GM06990 (cell line): Measurements from ENCODE around the gene NPTXR.
"Not testable (repeated sequence)": the region's sequence is repeated elsewhere in the genome, so short reads cannot be mapped to it uniquely, and the experiment has no call there.

ENCODE experiments used
- DNase-seq: peaks from one replicate; pipeline ENCODE4 v3.0.0-alpha.2; 2011; ENCODE audit not compliant: insufficient read length; ENCODE audit errors: extremely low read depth
- H3K27me3 ChIP-seq: replicated peaks from 2 replicates; pipeline ENCODE4 v1.6.0; 2011; ENCODE audit warnings: low read length; ENCODE audit not compliant: control insufficient read depth, insufficient read depth
- H3K36me3 ChIP-seq: 2 replicates; pipeline ENCODE4 v1.5.1; 2011; ENCODE audit warnings: low read length; ENCODE audit not compliant: control insufficient read depth, insufficient read depth
- H3K4me3 ChIP-seq: replicated peaks from 2 replicates; pipeline ENCODE4 v1.5.1; 2011; ENCODE audit warnings: low read depth, mild to moderate bottlenecking, control low read depth, low read length
- CTCF ChIP-seq: IDR thresholded peaks from 2 replicates; pipeline ENCODE4 v1.5.1; 2011; ENCODE audit warnings: low read length, control low read depth, mild to moderate bottlenecking, inconsistent platforms; ENCODE audit not compliant: insufficient read depth, poor library complexity, severe bottlenecking

Gene NPTXR

GRCh38 chr22:38819387-38819940 is 24.4 kb downstream of the NPTXR start:
- TF ChIP-seq CTCF = no peak
- no peak overlapping the region for H3K4me3 ChIP-seq
- DNase-seq = no peak

GRCh38 chr22:38817196-38817595 is 26.6 kb downstream of the NPTXR start:
- no peak for TF ChIP-seq CTCF
- H3K27me3 ChIP-seq = peaks cover 4% of the 10 kb centered on the region; the same call in 1 of the 2 replicates
- no peaks in the 10 kb centered on the region for H3K36me3 ChIP-seq
- DNase-seq = no peak
- H3K4me3 ChIP-seq = no peak overlapping the region

More at GRCh38 chr22:38819387-38819940, 24.4 kb downstream of the NPTXR start:
- Histone ChIP-seq H3K36me3 (no peaks in the 10 kb centered on the region), H3K27me3 (no peaks in the 10 kb centered on the region; the same call in 1 of the 2 replicates)

GRCh38 chr22:38815842-38816241 is 28.0 kb downstream of the NPTXR start:
- Histone ChIP-seq H3K27me3 (peaks cover 4% of the 10 kb centered on the region; the same call in 1 of the 2 replicates), H3K36me3 (no peaks in the 10 kb centered on the region), H3K4me3 (no peak overlapping the region)
- no peak for DNase-seq
- no peak for TF ChIP-seq CTCF

- H3K36me3 ChIP-seq = no peaks in the 10 kb centered on the region
- no peak overlapping the region for H3K4me3 ChIP-seq
- 0 out of 2 replicates have a peak, but pooled peaks cover 4% of the 10 kb centered on the region for H3K27me3 ChIP-seq
- DNase-seq = no peak
- TF ChIP-seq CTCF = no peak
These were observed 32.6 kb downstream of the NPTXR start for GRCh38 chr22:38811241-38811640.

- not testable (repeated sequence) for DNase-seq, H3K4me3 ChIP-seq, H3K27me3 ChIP-seq, H3K36me3 ChIP-seq
These were observed 38.7 kb downstream of the NPTXR start for GRCh38 chr22:38805041-38805593.

- H3K27me3 ChIP-seq = no peaks in the 10 kb centered on the region; the same call in 1 of the 2 replicates
- no peaks in the 10 kb centered on the region for H3K36me3 ChIP-seq
- H3K4me3 ChIP-seq = no peak overlapping the region
- DNase-seq = no peak
- no peak for TF ChIP-seq CTCF
These were observed 41.1 kb downstream of the NPTXR start for GRCh38 chr22:38802671-38803121.
